ENCODE data around the gene RBM23.

RBM23 gene

GRCh38 chr14:22883173-22883976, 35.6 kb downstream of the RBM23 start, which contains the start of gene REM2:
Gene REM2, plus strand, starts transcription at chr14:22883222. Its CDS starts 66 bp downstream, at chr14:22883288.
- no peak within 1 kb of the TSS for H2BK5ac ChIP-seq (ENCODE audit: low read length)
- H3K27ac ChIP-seq (replicated peaks; ENCODE audit: low read length), result peak within 1 kb of the TSS; percentile 27
- peak within 1 kb of the TSS; percentile 40 for H4K91ac ChIP-seq (ENCODE audit: low read depth, low read length, poor library complexity)
- peak within 1 kb of the TSS; percentile 63 for H2AK5ac ChIP-seq (ENCODE audit: low read depth, low read length)
- H3K27me3 ChIP-seq (ENCODE audit: control insufficient read depth in 3 of 3, insufficient read depth in 3 of 3, low read depth in 1 of 3, low read length in 3 of 3), result peaks cover 0 to 6% (median 0%) of the 10 kb centered on the region in 3 experiments
- H3K9ac ChIP-seq (ENCODE audit: low read depth, low read length, poor library complexity), result peak within 1 kb of the TSS; percentile 78
- H3K18ac ChIP-seq (ENCODE audit: low read length), result peak within 1 kb of the TSS; percentile 97
- no CpG with 5 or more reads among the region's 15 CpGs for WGBS, 2 donors (ENCODE audit: extremely low coverage in 2 of 2, insufficient read length in 2 of 2, insufficient replicate concordance in 1 of 2)
- no peak for DNase-seq (ENCODE audit: low spot score)
- no peaks in the 10 kb centered on the region for H3K36me3 ChIP-seq (replicated peaks in 1 of 2; ENCODE audit: control insufficient read depth in 2 of 2, insufficient read depth in 2 of 2, low read length in 2 of 2)
- H3K4me3 ChIP-seq (ENCODE audit: low read length in 2 of 2), result peak within 1 kb of the TSS; percentile 32 to 69
- peak within 1 kb of the TSS; percentile 81 for H3K4me2 ChIP-seq (ENCODE audit: insufficient read depth, low read length, poor library complexity, severe bottlenecking)
- peaks cover 34 to 41% of the 10 kb centered on the region in 2 donors for H3K4me1 ChIP-seq (ENCODE audit: control insufficient read depth in 2 of 2, insufficient read depth in 1 of 2, low read depth in 1 of 2, low read length in 2 of 2)
- H2BK15ac ChIP-seq (ENCODE audit: low read length), result no peak within 1 kb of the TSS
- peak within 1 kb of the TSS; percentile 21 for H3K23ac ChIP-seq (ENCODE audit: low read depth, low read length, poor library complexity)
- H3K4ac ChIP-seq (ENCODE audit: low read length), result peak within 1 kb of the TSS; percentile 43
- H3K14ac ChIP-seq (ENCODE audit: low read length), result no peak within 1 kb of the TSS
- peaks cover 2% of the 10 kb centered on the region for H3K79me1 ChIP-seq (ENCODE audit: low read depth, low read length)
- H4K8ac ChIP-seq (ENCODE audit: low read depth, low read length), result peak within 1 kb of the TSS; percentile 33
- H3K9me3 ChIP-seq (replicated peaks in 1 of 2; ENCODE audit: control insufficient read depth in 2 of 2, insufficient read depth in 1 of 2, low read depth in 1 of 2, low read length in 2 of 2), result no peaks in the 10 kb centered on the region
- H2BK120ac ChIP-seq (ENCODE audit: low read depth, low read length), result no peak within 1 kb of the TSS
- peak within 1 kb of the TSS; percentile 51 for H2BK12ac ChIP-seq (ENCODE audit: low read length)
- peak within 1 kb of the TSS; percentile 77 for H2AFZ ChIP-seq (ENCODE audit: low read length)

- H3K4me1 ChIP-seq (ENCODE audit: control insufficient read depth in 2 of 2, insufficient read depth in 1 of 2, low read depth in 1 of 2, low read length in 2 of 2), result peaks cover 30 to 35% of the 10 kb centered on the region in 2 donors
- WGBS, 2 donors (ENCODE audit: extremely low coverage in 2 of 2, insufficient read length in 2 of 2, insufficient replicate concordance in 1 of 2), result no CpG with 5 or more reads among the region's 6 CpGs
- H3K18ac ChIP-seq (ENCODE audit: low read length), result peak overlapping the region; percentile 9
Measured at GRCh38 chr14:22882529-22883172, 36.3 kb downstream of the RBM23 start.

DNA sequence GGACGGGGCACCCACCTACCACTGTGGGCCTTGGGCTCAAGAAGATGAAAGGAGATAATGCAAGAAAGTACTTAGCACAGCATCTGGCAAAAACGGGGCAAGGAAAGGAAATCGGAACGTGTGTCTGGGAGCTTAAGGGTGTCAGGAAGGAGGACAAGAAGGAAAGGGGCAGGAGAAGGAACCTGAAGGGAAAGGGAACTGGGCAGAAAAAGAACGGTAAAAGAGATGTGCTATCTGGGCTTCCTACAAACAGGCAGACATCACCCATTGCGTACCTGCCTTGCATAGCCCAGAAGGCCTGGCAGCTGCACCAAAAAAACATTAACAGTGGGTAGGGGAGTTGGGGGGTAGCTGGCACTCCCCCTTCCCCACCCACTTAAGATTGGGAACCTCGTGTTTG, 36.9 kb downstream of the RBM23 start:
- no peaks in the 10 kb centered on the region for H3K9me3 ChIP-seq (replicated peaks in 1 of 2; ENCODE audit: control insufficient read depth in 2 of 2, insufficient read depth in 1 of 2, low read depth in 1 of 2, low read length in 2 of 2)
- peaks cover 0 to under 1% of the 10 kb centered on the region in 2 donors for H3K36me3 ChIP-seq (replicated peaks in 1 of 2; ENCODE audit: control insufficient read depth in 2 of 2, insufficient read depth in 2 of 2, low read length in 2 of 2)
- DNase-seq (ENCODE audit: low spot score), result no peak
- H2BK15ac ChIP-seq (ENCODE audit: low read length), result no peak overlapping the region
- H3K14ac ChIP-seq (ENCODE audit: low read length), result no peak overlapping the region
- peaks cover 0 to 6% (median 0%) of the 10 kb centered on the region in 3 experiments for H3K27me3 ChIP-seq (ENCODE audit: control insufficient read depth in 3 of 3, insufficient read depth in 3 of 3, low read depth in 1 of 3, low read length in 3 of 3)
- no CpG with 5 or more reads among the region's 7 CpGs for WGBS, 2 donors (ENCODE audit: extremely low coverage in 2 of 2, insufficient read length in 2 of 2, insufficient replicate concordance in 1 of 2)
- H3K27ac ChIP-seq (replicated peaks; ENCODE audit: low read length), result no peak overlapping the region
- H3K4me1 ChIP-seq (ENCODE audit: control insufficient read depth in 2 of 2, insufficient read depth in 1 of 2, low read depth in 1 of 2, low read length in 2 of 2), result peaks cover 29 to 35% of the 10 kb centered on the region in 2 donors
- H4K8ac ChIP-seq (ENCODE audit: low read depth, low read length), result no peak overlapping the region
- H3K4me2 ChIP-seq (ENCODE audit: insufficient read depth, low read length, poor library complexity, severe bottlenecking), result no peak overlapping the region
- peak overlapping the region; percentile 9 for H3K18ac ChIP-seq (ENCODE audit: low read length)
- H2AFZ ChIP-seq (ENCODE audit: low read length), result peak overlapping the region; percentile 61
- H3K9ac ChIP-seq (ENCODE audit: low read depth, low read length, poor library complexity), result no peak overlapping the region
- no peak overlapping the region for H4K91ac ChIP-seq (ENCODE audit: low read depth, low read length, poor library complexity)
- no peak overlapping the region for H3K4me3 ChIP-seq (ENCODE audit: low read length in 2 of 2)
- no peak overlapping the region for H3K23ac ChIP-seq (ENCODE audit: low read depth, low read length, poor library complexity)
- peak overlapping the region; percentile 26 for H2BK12ac ChIP-seq (ENCODE audit: low read length)
- H2BK120ac ChIP-seq (ENCODE audit: low read depth, low read length), result no peak overlapping the region
- H3K79me1 ChIP-seq (ENCODE audit: low read depth, low read length), result no peaks in the 10 kb centered on the region
- H3K4ac ChIP-seq (ENCODE audit: low read length), result no peak overlapping the region
- no peak overlapping the region for H2AK5ac ChIP-seq (ENCODE audit: low read depth, low read length)
- no peak overlapping the region for H2BK5ac ChIP-seq (ENCODE audit: low read length)

More at GRCh38 chr14:22882529-22883172, 36.3 kb downstream of the RBM23 start:
- peak overlapping the region; percentile 27 for H3K27ac ChIP-seq (replicated peaks; ENCODE audit: low read length)
- H2BK5ac ChIP-seq (ENCODE audit: low read length), result no peak overlapping the region
- H3K9me3 ChIP-seq (replicated peaks in 1 of 2; ENCODE audit: control insufficient read depth in 2 of 2, insufficient read depth in 1 of 2, low read depth in 1 of 2, low read length in 2 of 2), result no peaks in the 10 kb centered on the region
- no peak overlapping the region for H3K4me3 ChIP-seq (ENCODE audit: low read length in 2 of 2)
- H2BK15ac ChIP-seq (ENCODE audit: low read length), result no peak overlapping the region
- peak overlapping the region; percentile 61 for H2AFZ ChIP-seq (ENCODE audit: low read length)
- H3K23ac ChIP-seq (ENCODE audit: low read depth, low read length, poor library complexity), result no peak overlapping the region
- peak overlapping the region; percentile 33 for H4K8ac ChIP-seq (ENCODE audit: low read depth, low read length)
- no peaks in the 10 kb centered on the region for H3K79me1 ChIP-seq (ENCODE audit: low read depth, low read length)
- no peaks in the 10 kb centered on the region for H3K36me3 ChIP-seq (replicated peaks in 1 of 2; ENCODE audit: control insufficient read depth in 2 of 2, insufficient read depth in 2 of 2, low read length in 2 of 2)
- H3K4me2 ChIP-seq (ENCODE audit: insufficient read depth, low read length, poor library complexity, severe bottlenecking), result peak overlapping the region; percentile 81
- H3K4ac ChIP-seq (ENCODE audit: low read length), result no peak overlapping the region
- H4K91ac ChIP-seq (ENCODE audit: low read depth, low read length, poor library complexity), result no peak overlapping the region
- peak overlapping the region; percentile 78 for H3K9ac ChIP-seq (ENCODE audit: low read depth, low read length, poor library complexity)
- no peak for DNase-seq (ENCODE audit: low spot score)
- H3K27me3 ChIP-seq (ENCODE audit: control insufficient read depth in 3 of 3, insufficient read depth in 3 of 3, low read depth in 1 of 3, low read length in 3 of 3), result peaks cover 0 to 6% (median 0%) of the 10 kb centered on the region in 3 experiments
- H2BK12ac ChIP-seq (ENCODE audit: low read length), result peak overlapping the region; percentile 26
- H2BK120ac ChIP-seq (ENCODE audit: low read depth, low read length), result no peak overlapping the region
- H3K14ac ChIP-seq (ENCODE audit: low read length), result no peak overlapping the region
- H2AK5ac ChIP-seq (ENCODE audit: low read depth, low read length), result no peak overlapping the region
